HG03558 (cell line): ENCODE measurements around the gene ACTR3.
A peak's percentile ranks its signal among the peaks of the same experiment; 100 is the strongest.

Experiments used
- ATAC-seq: cut with Tn5 transposase; IDR thresholded peaks from one replicate; pipeline ENCODE4 v1.9.1; 2021; ENCODE audit warnings: moderate number of reproducible peaks; ENCODE audit not compliant: unreplicated experiment; ENCODE audit errors: extremely low read depth

ACTR3 gene

GRCh38 chr2:113875135-113875534 lies 14.8 kb upstream of the ACTR3 start:
- ATAC-seq, result no peak

GRCh38 chr2:113876503-113877387 lies 13.1 kb upstream of the ACTR3 start:
- ATAC-seq, result no peak

- no peak for ATAC-seq
Measured at GRCh38 chr2:113877711-113878598, 11.9 kb upstream of the ACTR3 start.

- ATAC-seq, result no peak
Measured at GRCh38 chr2:113878743-113879142, 11.1 kb upstream of the ACTR3 start.

- no peak for ATAC-seq
Measured at GRCh38 chr2:113879457-113879856, 10.4 kb upstream of the ACTR3 start.

GRCh38 chr2:113886479-113887008 lies 3.3 kb upstream of the ACTR3 start:
- ATAC-seq, result peak; percentile 57

- no peak for ATAC-seq
Measured at GRCh38 chr2:113887009-113887792, 2.7 kb upstream of the ACTR3 start.

GRCh38 chr2:113888641-113889470 lies 1.0 kb upstream of the ACTR3 start:
- no peak for ATAC-seq

- peak; percentile 15 for ATAC-seq
Measured at GRCh38 chr2:113890253-113891235, 655 bp downstream of the ACTR3 start.

GRCh38 chr2:113891265-113891959 lies 1.5 kb downstream of the ACTR3 start:
- no peak for ATAC-seq

GRCh38 chr2:113892004-113892710 lies 2.3 kb downstream of the ACTR3 start:
- ATAC-seq, result no peak

- no peak for ATAC-seq
Measured at GRCh38 chr2:113894156-113894743, 4.4 kb downstream of the ACTR3 start.

GRCh38 chr2:113895301-113895700 lies 5.4 kb downstream of the ACTR3 start:
- ATAC-seq, result no peak

- ATAC-seq, result no peak
Measured at GRCh38 chr2:113895819-113896563, 6.1 kb downstream of the ACTR3 start.

GRCh38 chr2:113896791-113897190 lies 6.9 kb downstream of the ACTR3 start:
- ATAC-seq, result no peak

GRCh38 chr2:113898081-113898480 lies 8.2 kb downstream of the ACTR3 start:
- ATAC-seq, result no peak
